Measurements from ENCODE around the gene SDC1. TPM values are rescaled to one million over a fixed set of nuclear protein-coding genes. Genes with fewer than 3 reads are reported as not detected.

SDC1 gene
- total and polyA plus RNA-seq, 2 of the 8 experiments (the other 6 are each of a cell fraction or from before 2014, with no cell fraction given): 45.3 to 73.3 TPM

- WGBS, 2 experiments (ENCODE audit: extremely low coverage in 1 of 2, insufficient coverage in 1 of 2, insufficient read length in 1 of 2, insufficient replicate concordance in 2 of 2, low coverage in 1 of 2, low lambda C conversion rate in 2 of 2, missing lambda C conversion rate in 1 of 2): 81% methylated on average over 12 of the region's 12 CpGs; no CpG with 5 or more reads in 1 of the 2 experiments
- no peak overlapping the region for H2BK12ac ChIP-seq (ENCODE audit: low read depth, low read length)
Measured at GRCh38 chr2:20195431-20196033, 29.4 kb downstream of the SDC1 start.

More at GRCh38 chr2:20195431-20196033, 29.4 kb downstream of the SDC1 start:
- CTCF ChIA-PET (ENCODE audit: partially characterized antibody): interaction anchor here (8.8 kb wide), 1 partner anchor 12 kb away, joined by 104 read pairs; no protein-coding TSS in a partner anchor
- Histone ChIP-seq H3K4ac (replicated peaks; ENCODE audit: insufficient read length, low read depth, low read length) (no peak overlapping the region), H2BK5ac (ENCODE audit: low read depth, low read length) (no peak overlapping the region), H3K9me3 (ENCODE audit: insufficient read depth in 2 of 2, low read depth in 1 of 2, low read length in 1 of 2) (no peaks in the 10 kb centered on the region), H3K79me2 (ENCODE audit: control insufficient read depth in 1 of 2, insufficient read depth in 2 of 2, low read length in 2 of 2) (no peaks in the 10 kb centered on the region), H3K27ac (ENCODE audit: low read depth, low read length) (no peak overlapping the region), H2AFZ (ENCODE audit: low read length) (no peak overlapping the region), H3K27me3 (replicated peaks in 1 of 4; ENCODE audit: control insufficient read depth in 3 of 4, extremely low read depth in 1 of 4, insufficient read depth in 3 of 4, low read length in 3 of 4) (no peaks in the 10 kb centered on the region), H2BK120ac (replicated peaks; ENCODE audit: low read depth, low read length) (no peak overlapping the region), H3K9ac (replicated peaks in 1 of 4; ENCODE audit: extremely low read depth in 1 of 4, low read depth in 3 of 4, low read length in 3 of 4) (no peak overlapping the region), H2BK20ac (ENCODE audit: low read length) (no peak overlapping the region), H3K18ac (ENCODE audit: extremely low read depth, low read length) (no peak overlapping the region), H4K8ac (ENCODE audit: extremely low read depth, insufficient read depth, low read length) (no peak overlapping the region), H3K79me1 (ENCODE audit: low read depth, low read length) (no peaks in the 10 kb centered on the region), H4K20me1 (replicated peaks in 1 of 2; ENCODE audit: control insufficient read depth in 1 of 2, insufficient read depth in 2 of 2, low read length in 2 of 2) (peaks cover 0 to 2% of the 10 kb centered on the region in 2 experiments), H3K4me3 (ENCODE audit: extremely low read depth in 1 of 4, insufficient read depth in 2 of 4, low read depth in 3 of 4, low read length in 4 of 4) (no peak overlapping the region), H3K56ac (replicated peaks; ENCODE audit: insufficient read length, low read depth, low read length) (no peak overlapping the region), H3K4me2 (ENCODE audit: insufficient read depth in 1 of 2, low read depth in 2 of 2, low read length in 2 of 2) (no peak overlapping the region), H2AK5ac (ENCODE audit: low read depth, low read length) (no peak overlapping the region), H3K4me1 (replicated peaks in 1 of 4; ENCODE audit: control insufficient read depth in 3 of 4, insufficient read depth in 4 of 4, low read length in 3 of 4) (peaks cover 0 to 11% (median 4%) of the 10 kb centered on the region in 4 experiments; a peak in 6 of 7 replicates), H4K91ac (replicated peaks; ENCODE audit: insufficient read length, low read length) (no peak overlapping the region), H4K5ac (ENCODE audit: insufficient read length, low read depth, low read length) (no peak overlapping the region), H3K36me3 (ENCODE audit: control insufficient read depth in 2 of 4, insufficient read depth in 4 of 4, low read length in 3 of 4) (no peaks in the 10 kb centered on the region), H3K23ac (ENCODE audit: insufficient read length) (no peak overlapping the region), H3K14ac (ENCODE audit: insufficient read length) (no peak overlapping the region), H3K23me2 (ENCODE audit: low read depth, low read length) (no peaks in the 10 kb centered on the region), H2BK15ac (ENCODE audit: low read length) (no peak overlapping the region)
- no peak for FAIRE-seq
- DNase-seq (ENCODE audit: low read depth in 1 of 2, low spot score in 2 of 2): no peak
- POLR2A ChIA-PET (ENCODE audit: partially characterized antibody): interaction anchor here (0.6 to 1.7 kb wide), 2 partner anchors 26 to 78 kb away, joined by 3 to 4 read pairs; no protein-coding TSS in a partner anchor
- TF ChIP-seq CHD1 (IDR thresholded peaks at IDR 0.05; ENCODE audit: low read depth, low read length) (no peak), POLR2A (IDR thresholded peaks at IDR 0.05; ENCODE audit: control extremely low read depth in 1 of 2, low read depth in 2 of 2, low read length in 2 of 2) (no peak), RBBP5 (IDR thresholded peaks at IDR 0.05; ENCODE audit: borderline replicate concordance, low read depth, low read length) (no peak), CEBPB (IDR thresholded peaks at IDR 0.05; ENCODE audit: low read depth, low read length) (no peak), BCL11A (IDR thresholded peaks at IDR 0.05; ENCODE audit: low read depth in 2 of 2, low read length in 2 of 2) (no peak)
- TF ChIP-seq, protein P1, sequence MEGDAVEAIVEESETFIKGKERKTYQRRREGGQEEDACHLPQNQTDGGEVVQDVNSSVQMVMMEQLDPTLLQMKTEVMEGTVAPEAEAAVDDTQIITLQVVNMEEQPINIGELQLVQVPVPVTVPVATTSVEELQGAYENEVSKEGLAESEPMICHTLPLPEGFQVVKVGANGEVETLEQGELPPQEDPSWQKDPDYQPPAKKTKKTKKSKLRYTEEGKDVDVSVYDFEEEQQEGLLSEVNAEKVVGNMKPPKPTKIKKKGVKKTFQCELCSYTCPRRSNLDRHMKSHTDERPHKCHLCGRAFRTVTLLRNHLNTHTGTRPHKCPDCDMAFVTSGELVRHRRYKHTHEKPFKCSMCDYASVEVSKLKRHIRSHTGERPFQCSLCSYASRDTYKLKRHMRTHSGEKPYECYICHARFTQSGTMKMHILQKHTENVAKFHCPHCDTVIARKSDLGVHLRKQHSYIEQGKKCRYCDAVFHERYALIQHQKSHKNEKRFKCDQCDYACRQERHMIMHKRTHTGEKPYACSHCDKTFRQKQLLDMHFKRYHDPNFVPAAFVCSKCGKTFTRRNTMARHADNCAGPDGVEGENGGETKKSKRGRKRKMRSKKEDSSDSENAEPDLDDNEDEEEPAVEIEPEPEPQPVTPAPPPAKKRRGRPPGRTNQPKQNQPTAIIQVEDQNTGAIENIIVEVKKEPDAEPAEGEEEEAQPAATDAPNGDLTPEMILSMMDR (IDR thresholded peaks at IDR 0.05; ENCODE audit: control extremely low read depth in 1 of 3, insufficient read depth in 1 of 3, low read depth in 1 of 3, low read length in 3 of 3): no peak
